GM18861 (cell line): ENCODE measurements around the gene DDX39B.
"Not testable (repeated sequence)": the region's sequence is repeated elsewhere in the genome, so short reads cannot be mapped to it uniquely, and the experiment has no call there.

ENCODE experiments used
- ATAC-seq: cut with Tn5 transposase; IDR thresholded peaks from one replicate; pipeline ENCODE4 v1.9.1; 2021; ENCODE audit not compliant: unreplicated experiment

The DDX39B gene

DNA sequence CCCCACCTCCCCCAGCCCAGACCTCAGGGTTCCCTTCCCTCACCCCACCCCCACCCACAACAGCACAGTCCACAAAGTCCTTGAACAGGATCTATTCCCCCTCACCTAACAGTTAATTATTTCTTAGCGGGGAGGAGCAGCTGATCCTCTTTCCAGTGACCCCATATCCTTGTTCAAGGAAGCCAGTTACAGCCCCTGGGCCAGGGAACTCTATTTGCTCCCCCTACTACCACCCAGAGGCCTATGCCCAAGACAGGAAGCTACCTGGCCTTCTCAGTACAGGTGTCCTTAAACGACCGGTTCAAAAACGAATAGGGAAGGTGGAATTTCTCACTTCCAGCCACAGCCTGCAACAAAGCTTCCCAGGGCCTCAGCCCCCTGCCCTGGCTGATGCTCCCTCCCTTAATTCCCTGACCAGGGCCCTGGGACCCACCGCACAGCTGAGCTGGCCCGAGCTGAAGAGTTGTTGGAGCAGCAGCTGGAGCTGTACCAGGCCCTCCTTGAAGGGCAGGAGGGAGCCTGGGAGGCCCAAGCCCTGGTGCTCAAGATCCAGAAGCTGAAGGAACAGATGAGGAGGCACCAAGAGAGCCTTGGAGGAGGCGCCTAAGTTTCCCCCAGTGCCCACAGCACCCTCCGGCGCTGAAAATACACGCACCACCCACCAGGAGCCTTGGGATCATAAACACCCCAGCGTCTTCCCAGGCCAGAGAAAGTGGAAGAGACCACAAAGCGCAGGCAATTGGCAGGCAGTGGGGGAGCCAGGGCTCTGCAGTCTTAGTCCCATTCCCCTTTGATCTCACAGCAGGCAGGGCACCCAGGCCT, 12.3 kb downstream of the DDX39B start:
- no peak for ATAC-seq

DNA sequence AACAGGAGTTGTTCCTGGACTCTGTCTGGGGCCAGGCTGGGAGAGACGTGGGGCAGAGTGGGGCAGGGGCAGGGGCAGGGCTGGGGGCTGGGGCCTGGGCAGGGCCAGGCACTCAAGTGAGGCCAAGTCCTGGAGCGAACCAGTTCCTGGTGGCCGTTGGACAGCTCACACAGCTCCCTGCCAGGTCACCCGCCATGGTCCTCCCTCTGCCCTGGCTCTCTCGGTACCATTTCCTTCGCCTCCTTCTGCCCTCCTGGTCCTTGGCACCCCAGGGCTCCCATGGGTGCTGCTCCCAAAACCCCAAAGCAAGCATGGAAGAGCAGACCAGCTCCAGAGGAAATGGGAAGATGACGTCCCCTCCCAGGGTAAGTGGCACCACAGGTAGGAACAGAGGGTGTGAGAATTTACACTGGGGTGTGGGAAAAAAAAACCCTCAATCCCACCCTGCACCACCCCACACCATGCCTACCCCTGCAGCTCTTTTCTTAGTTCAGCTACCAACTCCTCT, 12.9 kb downstream of the DDX39B start, which contains the start of gene MCCD1:
Gene MCCD1, plus strand, starts transcription at position 142 of the 508 bp plus-strand sequence. Its CDS starts 53 bp downstream, at position 195.
- ATAC-seq, result no peak

DNA sequence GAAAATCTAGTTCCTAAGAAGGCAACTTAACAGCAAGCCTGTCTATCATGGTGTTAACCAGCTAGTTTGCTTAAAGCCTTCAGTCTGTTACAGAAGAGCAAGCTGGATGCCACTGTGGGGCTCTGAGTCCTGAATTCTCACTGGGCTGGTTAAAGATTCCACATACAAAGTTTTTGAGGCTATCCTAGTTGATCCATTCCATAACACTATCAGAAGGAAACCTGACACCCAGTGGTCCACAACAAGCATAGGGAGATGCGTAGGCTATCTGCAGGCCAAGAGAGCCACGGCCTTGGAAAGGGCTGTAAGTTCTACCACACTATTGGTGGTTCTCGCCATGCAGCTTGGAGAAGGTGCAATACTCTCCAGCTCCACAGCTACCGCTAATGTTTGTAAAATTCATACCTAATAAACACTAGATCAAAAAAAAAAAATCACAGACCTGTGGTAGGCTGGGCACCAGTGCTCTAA, 13.5 kb downstream of the DDX39B start:
- ATAC-seq, result no peak

DNA sequence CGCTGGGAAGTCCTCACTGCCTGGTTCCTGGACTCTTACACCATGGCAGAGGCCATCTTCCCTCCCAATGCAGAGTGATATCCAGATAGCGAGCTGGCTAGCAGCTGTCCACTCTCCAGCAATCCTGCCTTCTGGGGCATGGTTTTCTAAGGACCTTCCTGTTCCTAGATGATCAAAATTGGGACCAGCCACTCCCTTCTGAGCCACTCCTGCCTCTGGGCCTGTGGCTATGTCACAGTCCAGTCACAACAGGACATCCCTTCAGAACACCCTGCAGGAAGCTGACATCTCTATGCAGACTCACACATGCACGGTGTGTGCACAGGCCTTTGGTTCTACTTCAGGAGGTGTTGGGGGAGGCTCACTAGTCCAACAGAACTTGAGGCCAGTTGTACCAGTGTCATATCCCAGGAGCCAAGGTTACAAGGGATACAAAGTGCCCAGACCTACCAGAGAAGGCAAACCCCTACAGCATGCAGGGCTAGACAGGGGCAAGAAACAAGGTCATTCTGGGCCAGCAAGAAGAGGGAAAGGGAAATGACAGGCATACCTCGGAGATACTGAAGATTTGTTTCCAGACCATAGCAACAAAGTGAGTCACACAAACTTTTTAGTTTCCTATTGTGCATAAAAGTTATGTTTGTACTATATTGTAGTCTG, 15.7 kb downstream of the DDX39B start:
- ATAC-seq, result no peak

DNA sequence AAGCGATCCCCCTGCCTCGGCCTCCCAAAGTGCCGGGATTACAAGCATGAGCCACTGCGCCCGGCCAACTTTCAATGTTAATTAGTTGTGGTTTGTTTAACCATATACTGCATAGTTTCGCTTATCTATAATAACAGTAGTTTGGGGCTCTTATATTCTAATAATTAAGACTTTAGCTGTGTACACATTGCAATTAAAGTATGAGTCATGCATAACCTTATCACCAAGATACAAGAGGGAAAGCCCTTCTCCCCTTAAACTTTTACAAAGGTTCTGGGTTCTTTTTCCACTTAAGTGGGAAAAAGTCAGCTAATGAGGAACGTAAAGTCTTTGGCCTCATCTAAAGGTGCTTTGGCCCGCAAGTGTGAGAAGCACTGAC, 16.3 kb downstream of the DDX39B start:
- no peak for ATAC-seq

DNA sequence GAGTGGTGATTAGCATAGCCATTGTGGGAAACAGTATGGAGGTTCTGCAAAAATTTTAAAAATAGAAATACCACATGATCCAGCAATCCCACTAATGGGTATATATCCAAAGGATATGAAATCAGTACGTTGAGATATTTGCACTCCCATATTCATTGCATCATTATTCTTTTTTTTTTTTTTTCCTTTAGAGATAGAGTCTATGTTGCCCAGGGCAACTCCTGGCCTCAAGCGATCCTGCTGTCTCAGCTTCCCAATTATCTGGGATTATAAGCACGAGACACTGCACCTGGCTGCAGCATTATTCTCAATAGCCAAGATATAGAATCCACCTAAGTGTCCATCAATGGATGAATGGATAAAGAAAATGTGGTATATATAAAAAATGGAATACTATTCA, 20.0 kb downstream of the DDX39B start:
- no peak for ATAC-seq

DNA sequence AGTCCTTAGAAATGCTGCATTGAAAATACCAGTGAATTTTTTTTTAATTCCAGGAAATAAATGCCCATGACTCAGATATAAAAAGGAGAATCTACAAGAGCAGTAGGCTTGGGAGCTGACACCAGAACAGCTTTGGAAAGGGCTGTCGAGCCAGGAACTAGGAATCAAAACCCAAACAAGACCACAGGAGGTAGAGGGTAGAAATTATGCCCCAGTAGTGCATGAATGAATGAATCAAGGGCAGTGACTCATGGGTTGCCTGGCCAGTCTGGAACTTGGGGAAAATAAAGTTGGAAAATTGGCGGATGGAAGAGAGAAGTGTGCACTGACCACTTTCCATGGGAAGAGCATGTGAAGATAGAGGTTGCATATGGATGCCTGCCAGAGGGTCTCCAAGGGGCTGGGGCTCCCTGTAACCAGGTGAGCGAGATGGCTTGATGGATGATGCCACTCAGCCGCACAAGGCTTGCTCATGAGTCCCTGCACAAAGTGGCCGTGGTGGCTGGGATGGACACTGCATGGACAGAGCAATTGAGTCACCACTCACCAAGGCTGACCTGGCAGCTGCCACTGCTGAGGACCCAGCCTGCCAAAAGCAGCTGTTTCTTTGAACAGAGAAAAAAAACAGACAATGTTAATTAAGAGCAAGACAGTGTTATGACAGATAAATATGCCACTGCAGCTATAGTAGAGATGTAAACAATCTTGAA, 28.2 kb downstream of the DDX39B start:
- no peak for ATAC-seq

DNA sequence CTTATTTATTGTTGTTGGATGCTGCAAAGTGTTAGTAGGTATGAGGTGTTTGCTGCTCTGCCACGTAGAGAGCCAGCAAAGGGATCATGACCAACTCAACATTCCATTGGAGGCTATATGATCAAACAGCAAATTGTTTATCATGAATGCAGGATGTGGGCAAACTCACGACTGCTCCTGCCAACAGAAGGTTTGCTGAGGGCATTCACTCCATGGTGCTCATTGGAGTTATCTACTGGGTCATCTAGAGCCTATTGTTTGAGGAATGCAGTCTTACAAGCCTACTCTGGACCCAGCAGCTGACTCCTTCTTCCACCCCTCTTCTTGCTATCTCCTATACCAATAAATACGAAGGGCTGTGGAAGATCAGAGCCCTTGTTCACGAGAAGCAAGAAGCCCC, 31.8 kb downstream of the DDX39B start:
- ATAC-seq, result no peak

DNA sequence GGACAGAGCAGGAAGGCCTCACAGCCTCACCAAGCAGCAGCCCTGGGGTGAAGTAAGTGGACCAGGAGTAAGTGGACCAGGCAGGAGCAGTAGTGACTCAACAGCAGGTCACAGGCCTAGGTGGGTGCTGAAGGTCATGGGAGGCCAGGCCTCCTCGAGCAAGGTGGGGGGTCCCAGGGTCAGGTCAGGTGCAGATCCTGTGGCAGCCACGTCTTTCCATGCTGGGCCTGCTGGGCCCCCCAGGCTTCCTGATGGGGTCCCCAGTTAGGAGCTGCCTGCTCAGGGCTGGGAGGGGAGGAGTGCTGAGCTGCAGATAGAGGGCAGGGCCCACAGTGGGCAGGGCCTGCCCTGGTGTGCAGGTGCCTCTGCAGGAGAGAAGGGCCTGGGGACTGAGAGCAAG, 32.8 kb downstream of the DDX39B start:
- not testable (repeated sequence) for ATAC-seq

DNA sequence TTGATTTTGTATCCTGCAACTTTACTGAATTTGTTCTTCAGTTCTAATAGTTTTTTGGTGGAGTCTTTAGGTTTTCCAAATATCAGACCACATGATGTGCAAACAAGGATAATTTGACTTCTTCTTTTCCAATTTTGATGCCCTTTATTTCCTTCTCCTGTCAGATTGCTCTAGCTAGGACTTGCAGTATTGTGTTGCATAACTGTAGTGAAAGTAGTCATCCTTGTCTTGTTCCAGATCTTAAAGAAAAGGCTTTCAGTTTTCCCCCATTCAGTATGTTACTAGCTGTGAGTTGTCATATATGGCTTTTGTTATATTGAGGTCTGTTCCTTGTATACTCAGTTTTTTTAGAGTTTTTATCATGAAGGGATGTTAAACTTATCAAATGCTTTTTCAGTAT, 39.2 kb downstream of the DDX39B start:
- no peak for ATAC-seq

DNA sequence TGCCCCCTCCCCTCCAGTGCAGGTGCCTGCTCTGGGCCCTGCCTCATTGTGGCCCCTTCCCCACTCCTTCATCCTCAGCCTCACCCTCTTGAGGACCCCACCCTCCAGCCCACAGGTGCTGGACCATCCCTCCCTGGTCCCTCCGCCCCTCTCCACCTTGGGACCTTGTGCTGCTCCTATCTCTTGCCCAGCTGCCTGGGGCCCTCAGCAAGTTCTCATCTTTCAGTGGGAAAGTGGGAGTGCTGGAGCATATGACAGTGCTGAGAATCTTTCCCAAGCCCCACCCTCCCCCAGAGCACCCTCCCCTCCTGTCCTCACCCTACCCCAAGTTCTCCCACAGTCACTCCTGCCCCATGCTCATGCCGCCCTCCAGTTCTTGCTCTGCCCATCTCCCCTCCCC, 42.2 kb downstream of the DDX39B start:
- ATAC-seq, result not testable (repeated sequence)

DNA sequence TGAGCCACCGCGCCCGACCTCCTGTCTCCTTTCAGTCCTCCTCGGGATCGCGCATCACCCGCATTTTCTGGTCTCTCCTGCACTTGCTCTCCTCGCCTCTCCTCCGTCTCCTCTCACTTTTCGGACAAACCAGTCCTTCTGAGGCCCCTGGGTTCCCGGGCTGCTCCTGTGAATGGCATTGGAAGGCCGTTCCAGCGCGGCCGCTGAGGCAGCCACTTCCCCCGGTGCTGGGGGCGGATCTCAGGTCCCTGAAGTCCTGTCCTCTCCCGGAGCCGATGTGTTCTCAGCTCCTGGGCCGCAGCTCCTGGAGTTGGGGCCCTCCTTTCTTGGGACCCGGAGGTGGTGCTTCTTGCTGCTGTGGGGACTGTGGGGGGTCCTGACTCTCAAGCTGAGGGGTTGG, 43.1 kb downstream of the DDX39B start:
- no peak for ATAC-seq

DNA sequence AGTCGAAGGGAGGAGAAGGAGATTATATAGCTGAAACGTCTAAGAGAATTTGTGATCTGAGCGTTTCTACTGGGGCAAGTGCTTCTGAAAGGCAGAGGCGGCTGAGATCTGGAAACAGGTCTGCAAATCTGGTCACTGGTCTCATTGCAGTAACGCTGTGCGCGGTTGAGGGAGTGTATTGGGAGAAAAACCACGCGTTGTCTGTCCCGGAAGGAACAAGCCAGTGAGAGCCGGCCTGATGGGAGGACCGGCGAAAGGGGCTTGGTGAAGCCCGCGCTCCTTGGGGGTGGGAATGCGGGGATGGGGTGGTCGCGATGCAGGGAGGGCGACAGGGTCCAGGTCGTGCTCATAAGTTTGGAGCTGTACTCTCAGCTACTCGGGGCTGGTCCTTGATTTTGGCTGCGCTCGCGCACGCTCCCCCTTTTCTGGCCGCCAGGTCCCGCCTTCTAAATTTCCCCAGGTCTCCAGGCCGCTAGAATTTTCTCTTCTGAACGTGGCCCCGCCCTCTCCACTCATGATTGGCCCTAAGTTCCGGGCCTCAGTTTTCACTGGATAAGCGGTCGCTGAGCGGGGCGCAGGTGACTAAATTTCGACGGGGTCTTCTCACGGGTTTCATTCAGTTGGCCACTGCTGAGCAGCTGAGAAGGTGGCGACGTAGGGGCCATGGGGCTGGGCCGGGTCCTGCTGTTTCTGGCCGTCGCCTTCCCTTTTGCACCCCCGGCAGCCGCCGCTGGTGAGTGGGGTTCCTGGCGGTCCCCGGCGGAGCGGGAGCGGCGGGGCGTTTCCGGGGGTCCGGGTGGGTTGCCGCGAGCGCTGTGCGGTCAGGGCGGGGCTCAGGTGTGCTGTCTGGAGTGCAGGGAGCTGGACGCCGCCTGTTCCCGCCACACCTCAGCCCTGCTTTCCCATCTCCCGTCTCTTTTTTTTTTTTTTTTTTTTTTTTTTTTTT, 44.0 kb downstream of the DDX39B start, which contains the start of gene MICB:
Gene MICB, plus strand, starts transcription at position 615 of the 946 bp plus-strand sequence. Its CDS starts 49 bp downstream, at position 664.
- ATAC-seq, result no peak

DNA sequence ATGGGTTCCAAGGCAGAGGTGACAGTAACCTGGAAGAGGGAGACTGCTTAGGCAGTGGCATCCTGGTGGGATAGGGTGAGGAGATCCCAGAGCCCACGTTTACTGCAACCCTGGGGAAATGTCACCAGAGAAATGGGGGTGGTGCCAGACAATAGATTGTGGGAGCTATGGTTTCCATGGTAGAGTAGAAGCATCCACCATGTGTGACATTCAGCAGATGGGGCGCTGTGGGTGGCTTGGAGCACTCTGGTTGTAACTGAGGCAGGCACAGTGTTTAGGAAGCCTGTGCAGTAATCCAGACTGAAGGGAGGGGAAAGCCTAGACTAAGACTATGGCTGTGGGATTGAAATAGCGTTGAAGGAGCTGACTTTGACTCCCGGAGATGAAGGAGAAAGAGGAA, 45.0 kb downstream of the DDX39B start:
- not testable (repeated sequence) for ATAC-seq

DNA sequence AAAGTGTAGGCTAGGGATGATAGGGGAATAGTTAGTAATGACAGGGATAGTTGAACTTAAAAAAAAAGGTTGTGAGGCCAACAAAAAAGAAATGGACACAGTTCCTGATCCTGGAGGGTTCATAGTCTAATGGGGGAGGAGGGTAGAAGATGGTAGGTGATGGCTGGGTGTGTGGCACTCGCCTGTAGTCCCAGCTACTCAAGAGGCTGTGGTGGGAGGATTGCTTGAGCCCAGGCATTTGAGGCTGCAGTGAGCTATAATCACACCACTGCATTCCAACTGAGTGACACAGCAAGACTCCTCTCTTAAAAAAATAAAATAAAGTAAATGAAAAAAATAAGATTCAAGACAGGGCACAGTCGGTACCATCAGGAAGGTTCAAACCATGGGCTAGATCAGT, 46.2 kb downstream of the DDX39B start:
- ATAC-seq, result no peak

DNA sequence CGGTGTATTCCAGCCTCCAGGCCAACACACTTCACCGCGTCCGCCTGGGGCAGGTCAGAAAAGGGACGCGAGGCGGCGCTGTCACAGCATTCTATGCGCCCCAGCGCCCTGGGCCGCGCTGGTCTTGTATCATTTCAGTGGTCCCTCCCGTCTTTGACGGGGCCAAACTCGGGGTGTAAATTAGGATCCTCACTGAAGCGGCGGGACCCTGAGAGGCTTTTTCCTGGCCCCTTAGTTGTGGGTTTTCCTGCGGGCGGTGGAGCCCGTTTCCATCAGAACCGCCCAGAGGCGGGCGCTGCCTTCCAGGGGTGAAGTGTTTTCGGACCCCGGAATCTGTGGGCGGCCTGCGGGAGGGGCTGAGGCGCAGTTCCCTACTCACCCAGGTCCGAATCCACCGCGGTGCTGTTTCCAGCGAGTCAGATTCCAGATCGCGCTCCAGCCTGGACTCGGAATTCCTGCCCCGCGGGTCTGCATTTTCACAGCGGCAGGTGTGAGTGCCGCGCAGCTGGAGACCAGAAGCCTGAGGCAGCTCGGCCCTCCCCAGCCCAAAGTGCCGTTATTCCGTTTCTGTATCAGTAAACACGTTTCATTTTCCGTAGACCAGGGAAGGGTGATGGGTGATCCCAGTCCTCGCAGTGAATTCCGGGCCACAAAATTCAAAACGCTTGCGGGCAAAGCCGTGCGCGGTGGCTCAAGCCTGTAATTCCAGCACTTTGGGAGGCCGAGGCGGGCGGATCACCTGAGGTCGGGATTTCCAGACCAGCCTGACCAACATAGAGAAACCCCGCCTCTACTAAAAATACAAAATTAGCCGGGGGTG, 47.7 kb downstream of the DDX39B start:
- no peak for ATAC-seq

DNA sequence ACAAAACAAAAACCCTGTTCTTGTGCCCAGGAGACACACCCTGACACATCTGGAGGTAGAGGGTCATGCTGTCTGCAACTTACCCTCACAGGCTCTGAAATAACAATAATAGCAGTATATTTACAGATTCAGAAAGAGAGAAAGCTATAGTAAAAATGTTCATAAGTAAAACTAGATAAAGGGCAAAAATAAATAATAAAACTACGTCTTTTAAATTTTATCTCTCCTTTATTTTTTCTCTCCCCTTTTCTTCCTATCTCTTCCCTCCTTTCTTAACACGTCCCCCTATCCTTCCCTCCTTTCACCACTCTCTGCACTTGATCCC, 48.3 kb downstream of the DDX39B start:
- not testable (repeated sequence) for ATAC-seq

DNA sequence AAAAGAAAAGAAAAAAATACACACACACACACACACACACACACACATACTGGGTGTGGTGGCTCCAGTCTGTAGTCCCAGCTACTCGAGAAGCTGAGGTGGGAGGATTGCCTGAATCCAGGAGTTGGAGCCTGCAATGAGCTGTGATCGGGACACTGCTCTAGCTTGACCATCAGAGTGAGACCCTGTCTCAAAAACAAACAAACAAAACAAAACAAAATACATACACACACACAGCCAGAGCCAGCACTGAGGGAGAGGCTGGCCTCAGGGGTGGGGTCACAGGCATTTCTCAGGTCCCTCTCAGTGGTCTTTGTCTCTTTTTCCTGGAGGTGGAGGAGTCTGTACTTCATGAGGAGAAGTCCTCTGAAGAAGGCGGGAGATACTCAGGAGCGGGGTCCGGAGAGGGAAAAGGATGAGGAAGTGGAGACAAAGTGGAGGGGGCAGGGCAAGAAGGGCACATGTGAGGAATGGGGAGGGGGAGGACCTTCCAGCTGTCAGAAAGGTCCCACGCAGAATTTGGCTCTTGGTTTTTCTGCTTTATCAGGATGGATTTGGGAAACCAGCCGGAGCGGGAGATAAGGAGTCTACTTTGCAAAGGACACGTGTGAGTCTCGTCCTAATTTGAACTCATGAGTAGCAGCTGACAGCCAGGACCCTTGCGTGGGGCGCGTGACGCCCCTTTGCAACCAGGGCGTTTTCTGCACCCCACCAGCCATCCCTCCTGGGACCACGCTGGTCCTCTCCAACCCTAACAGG, 51.5 kb downstream of the DDX39B start:
- no peak for ATAC-seq

DNA sequence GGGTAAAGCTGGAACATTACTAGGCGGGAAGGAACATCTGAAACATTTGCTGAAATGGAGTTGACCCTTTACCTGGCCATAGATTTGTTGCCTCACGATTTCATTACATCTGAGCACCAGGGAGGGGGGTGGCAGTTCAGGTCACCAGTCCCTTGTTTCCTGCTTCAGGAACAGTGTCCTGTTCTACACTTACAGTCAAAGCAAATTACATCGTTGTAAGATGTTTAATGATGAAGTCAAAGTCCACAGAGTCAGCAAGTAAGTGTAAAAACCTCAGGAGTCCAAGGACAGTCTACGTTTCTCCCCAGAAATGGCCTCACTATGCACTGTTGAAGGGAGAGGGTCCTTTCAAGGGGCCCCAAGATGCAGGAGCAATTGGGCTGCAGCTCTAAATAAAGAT, 52.7 kb downstream of the DDX39B start:
- ATAC-seq, result no peak
